Upper lobe of left lung (tissue), 6 donors: ENCODE data around the gene PROSER2. TPM values are rescaled to one million over a fixed set of nuclear protein-coding genes. Genes with fewer than 3 reads are reported as not detected.
A peak's percentile ranks its signal among the peaks of the same experiment; 100 is the strongest.

Experiments used
- ATAC-seq, 2 donors: fragments of 200-7000 bp; cut with Tn5 transposase; one replicate each; pipeline ENCODE4 v1.9.1; 2022; ENCODE audit warnings: mild to moderate bottlenecking in 2 of 2, moderate library complexity in 2 of 2; ENCODE audit not compliant: low FRiP score in 2 of 2
- DNase-seq, 2 donors: peaks; one replicate each; pipeline ENCODE4 v3.0.0-alpha.2; 2019 to 2020
- H3K27ac ChIP-seq, 4 donors: fragments of 200-600 bp; sonication (generic); one replicate each; pipeline ENCODE4 v1.5.1; 2016 to 2019
- H3K27me3 ChIP-seq, 4 donors: fragments of 200-600 bp; sonication (generic); one replicate each; pipeline ENCODE4 v1.5.1; 2017 to 2019
- H3K36me3 ChIP-seq, 4 donors: fragments of 200-600 bp; sonication (generic); one replicate each; pipeline ENCODE4 v1.5.1; 2016 to 2019
- H3K4me1 ChIP-seq, 4 donors: fragments of 200-600 bp; sonication (generic); one replicate each; pipeline ENCODE4 v1.5.1; 2018 to 2019
- H3K4me3 ChIP-seq, 4 donors: fragments of 200-600 bp; sonication (generic); one replicate each; pipeline ENCODE4 v1.5.1; 2017 to 2019; ENCODE audit warnings: mild to moderate bottlenecking in 2 of 4, moderate library complexity in 1 of 4
- H3K9me3 ChIP-seq, 4 donors: fragments of 200-600 bp; sonication (generic); one replicate each; pipeline ENCODE4 v1.5.1; 2018 to 2019
- EP300 ChIP-seq, 4 donors: sonication (generic); formaldehyde crosslinking; IDR thresholded peaks; one replicate each; pipeline ENCODE4 v1.5.1; 2017; ENCODE audit warnings: antibody characterized with exemption in 4 of 4, control low read depth in 2 of 4
- POLR2A ChIP-seq, 4 donors: fragments of 450-650 bp; IDR thresholded peaks; one replicate each; pipeline ENCODE4 v1.5.1; 2016 to 2017; ENCODE audit warnings: antibody characterized with exemption in 4 of 4, mild to moderate bottlenecking in 2 of 4
- POLR2AphosphoS5 ChIP-seq, 2 donors: sonication (generic); formaldehyde crosslinking; IDR thresholded peaks; one replicate each; pipeline ENCODE4 v1.5.1; 2017; ENCODE audit warnings: antibody characterized with exemption in 2 of 2
- WGBS, 2 donors: methylation state at CpG; one replicate each; pipeline ENCODE4 v1.1.5; 2017 to 2018; 5-methylcytosine and 5-hydroxymethylcytosine counted together
- total RNA-seq, 6 donors: library from RNA; depleted of rRNA in 4 of 6; stranded (reverse); fragments of >200 nt in 4 of 6; gene quantifications; one replicate each; pipeline versions ENCODE4 v1.1.0 to v1.2.1, GENCODE V29; 2016 to 2021
- TF ChIP-seq, protein P1 (sequence below), 6 experiments: fragments of 450-650 bp in 4 of 6; fragments of 200-600 bp in 2 of 6; sonication (generic) in 2 of 6; IDR thresholded peaks; one replicate each; pipeline ENCODE4 v1.5.1; 2016 to 2019; ENCODE audit warnings: antibody characterized with exemption in 6 of 6
- donor health status: DM: no; HTN: no; CAD: no; lungs with moderate emphysema.
- donor health status: DM: no; HTN: yes; CAD: no; lungs with severe emphysema.

PROSER2 gene
- total RNA-seq, 6 donors from 2014 or later: 19.8 to 64.5 (median 24.7) TPM

DNA sequence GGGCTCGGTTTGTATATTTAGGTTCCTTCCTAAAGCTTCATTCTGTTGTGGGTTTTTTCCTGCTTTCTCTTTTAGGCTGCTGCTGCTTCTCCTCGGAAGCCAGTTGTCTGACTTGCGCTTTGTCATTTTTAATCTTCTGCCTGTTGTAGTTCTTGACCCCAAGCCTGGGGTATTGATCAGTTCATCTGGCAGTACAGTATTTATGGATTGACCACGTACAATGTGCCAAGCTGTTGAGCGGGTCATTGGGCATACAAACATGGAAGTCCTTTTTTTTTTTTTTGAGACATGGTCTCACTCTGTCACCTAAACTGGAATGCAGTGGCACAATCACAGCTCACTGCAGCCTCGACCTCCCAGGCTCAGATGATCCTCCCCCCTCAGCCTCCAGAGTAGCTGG lies 4.3 kb downstream of the PROSER2 start:
- WGBS, 2 donors: 85% methylated on average over 6 of the region's 6 CpGs
- DNase-seq (no peak), ATAC-seq (no peak)
- no peaks in the 10 kb centered on the region for H3K9me3 ChIP-seq
- peaks cover 0 to 8% (median 0%) of the 10 kb centered on the region in 4 donors for H3K27me3 ChIP-seq
- H3K4me1 ChIP-seq: peaks cover 3 to 46% (median 23%) of the 10 kb centered on the region in 4 donors
- TF ChIP-seq POLR2A (IDR thresholded peaks at IDR 0.05) (no peak), EP300 (IDR thresholded peaks at IDR 0.05) (no peak), POLR2AphosphoS5 (IDR thresholded peaks at IDR 0.05) (no peak)
- TF ChIP-seq, protein P1, sequence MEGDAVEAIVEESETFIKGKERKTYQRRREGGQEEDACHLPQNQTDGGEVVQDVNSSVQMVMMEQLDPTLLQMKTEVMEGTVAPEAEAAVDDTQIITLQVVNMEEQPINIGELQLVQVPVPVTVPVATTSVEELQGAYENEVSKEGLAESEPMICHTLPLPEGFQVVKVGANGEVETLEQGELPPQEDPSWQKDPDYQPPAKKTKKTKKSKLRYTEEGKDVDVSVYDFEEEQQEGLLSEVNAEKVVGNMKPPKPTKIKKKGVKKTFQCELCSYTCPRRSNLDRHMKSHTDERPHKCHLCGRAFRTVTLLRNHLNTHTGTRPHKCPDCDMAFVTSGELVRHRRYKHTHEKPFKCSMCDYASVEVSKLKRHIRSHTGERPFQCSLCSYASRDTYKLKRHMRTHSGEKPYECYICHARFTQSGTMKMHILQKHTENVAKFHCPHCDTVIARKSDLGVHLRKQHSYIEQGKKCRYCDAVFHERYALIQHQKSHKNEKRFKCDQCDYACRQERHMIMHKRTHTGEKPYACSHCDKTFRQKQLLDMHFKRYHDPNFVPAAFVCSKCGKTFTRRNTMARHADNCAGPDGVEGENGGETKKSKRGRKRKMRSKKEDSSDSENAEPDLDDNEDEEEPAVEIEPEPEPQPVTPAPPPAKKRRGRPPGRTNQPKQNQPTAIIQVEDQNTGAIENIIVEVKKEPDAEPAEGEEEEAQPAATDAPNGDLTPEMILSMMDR (IDR thresholded peaks at IDR 0.05): no peak
- no peaks in the 10 kb centered on the region for H3K36me3 ChIP-seq
- no peak overlapping the region for H3K4me3 ChIP-seq
- no peak overlapping the region for H3K27ac ChIP-seq

DNA sequence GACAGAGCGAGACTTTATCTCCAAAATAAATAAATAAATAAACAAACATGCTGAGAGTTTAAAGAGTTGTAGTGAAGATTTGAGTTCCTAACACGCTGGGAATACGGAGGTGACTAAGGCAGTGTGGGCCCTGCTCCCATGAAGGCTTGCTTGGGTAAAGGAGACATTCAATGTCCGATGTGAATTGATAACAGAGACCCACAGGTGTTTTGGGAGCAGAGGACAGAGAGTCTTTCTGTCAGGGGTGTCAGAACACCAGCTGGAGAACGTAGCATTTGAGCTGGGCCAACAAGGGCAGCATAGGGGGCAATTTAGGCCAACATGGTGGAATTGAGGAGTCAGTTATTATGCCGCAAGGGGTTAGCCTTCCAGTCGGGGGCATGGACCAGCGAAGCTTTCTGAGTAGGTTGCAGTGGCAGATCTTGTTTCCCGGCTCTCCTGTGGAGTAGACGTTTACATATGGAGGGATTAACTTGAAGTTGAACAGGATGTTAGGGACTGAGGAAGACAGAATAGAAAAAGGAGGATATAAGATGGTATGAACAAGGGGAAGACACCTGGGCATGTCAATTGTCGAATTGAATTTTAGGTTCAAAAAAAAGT lies 5.6 kb downstream of the PROSER2 start:
- Histone ChIP-seq H3K9me3 (no peaks in the 10 kb centered on the region), H3K27ac (peak overlapping the region in 1 of 4 donors; percentile 14), H3K36me3 (no peaks in the 10 kb centered on the region), H3K27me3 (no peaks in the 10 kb centered on the region), H3K4me3 (no peak overlapping the region), H3K4me1 (peaks cover 3 to 42% (median 20%) of the 10 kb centered on the region in 4 donors)
- 76 to 86% methylated on average over 11 of the region's 11 CpGs for WGBS, 2 donors
- DNase-seq: no peak
- TF ChIP-seq, protein P1 (IDR thresholded peaks at IDR 0.05): no peak
- TF ChIP-seq POLR2AphosphoS5 (IDR thresholded peaks at IDR 0.05) (no peak), EP300 (IDR thresholded peaks at IDR 0.05) (no peak), POLR2A (IDR thresholded peaks at IDR 0.05) (no peak)
- no peak for ATAC-seq

DNA sequence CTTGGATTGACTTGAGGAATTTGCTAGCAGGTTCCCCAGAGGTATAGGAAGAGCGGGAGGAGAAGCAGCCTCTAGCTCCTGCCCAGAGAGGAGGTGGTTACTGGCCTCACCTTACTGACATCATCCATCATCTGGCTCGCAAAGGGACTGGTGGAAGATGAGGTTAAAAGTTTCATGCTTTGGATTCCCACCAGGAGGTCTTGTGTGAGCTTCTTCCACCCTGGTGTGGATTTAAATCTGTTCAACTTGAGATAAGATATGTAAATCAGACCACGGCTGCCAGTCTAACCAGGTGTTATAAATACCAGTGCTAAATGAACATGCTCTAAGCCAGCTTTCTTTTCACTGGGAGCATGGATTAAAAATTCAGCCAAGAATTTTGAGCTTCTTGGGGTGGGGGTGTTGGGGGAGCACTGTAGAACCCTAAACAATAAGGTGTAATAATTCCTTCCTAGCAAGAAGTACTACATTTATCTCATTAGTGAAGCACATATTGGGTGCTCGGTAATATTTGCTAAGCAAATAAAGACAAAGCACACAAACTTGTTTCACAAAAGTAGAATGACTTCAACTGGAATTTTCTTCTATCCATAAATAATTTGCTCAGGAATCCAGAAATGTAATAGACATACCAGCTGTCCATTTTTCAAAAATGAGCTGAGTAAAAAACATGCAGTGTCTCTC lies 7.8 kb downstream of the PROSER2 start:
- peak; percentile 20 to 47 for ATAC-seq
- whole genome bisulfite sequencing, 2 donors: 61 to 65% methylated on average over 4 of the region's 4 CpGs
- no peak for DNase-seq

DNA sequence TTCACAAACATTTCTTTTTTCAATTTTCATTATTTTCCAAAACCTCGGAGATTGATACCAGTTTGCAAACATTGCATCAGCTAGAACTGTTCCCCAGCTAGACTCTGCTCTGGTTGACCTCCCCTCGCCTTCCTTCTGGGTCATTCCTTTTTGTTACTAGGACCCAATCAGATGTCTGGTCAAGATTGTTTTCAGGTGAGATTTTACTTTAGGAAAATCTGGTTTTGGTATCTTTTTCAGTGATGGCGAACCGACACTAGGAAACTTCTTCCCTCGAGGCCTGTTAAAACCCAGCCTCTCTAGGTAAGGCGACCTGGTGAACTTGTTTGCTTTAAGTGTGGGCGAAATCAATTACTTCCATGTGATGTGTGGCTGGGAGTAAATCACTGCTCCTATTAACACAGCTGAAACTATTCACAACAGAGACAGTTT lies 8.4 kb downstream of the PROSER2 start:
- DNase-seq (no peak), ATAC-seq (no peak)
- Histone ChIP-seq H3K36me3 (no peaks in the 10 kb centered on the region), H3K4me3 (no peak overlapping the region), H3K27ac (peak overlapping the region; percentile 46 to 59 (median 56)), H3K27me3 (no peaks in the 10 kb centered on the region), H3K4me1 (peaks cover 3 to 25% (median 9%) of the 10 kb centered on the region in 4 donors), H3K9me3 (no peaks in the 10 kb centered on the region)
- TF ChIP-seq EP300 (IDR thresholded peaks at IDR 0.05) (no peak), POLR2AphosphoS5 (IDR thresholded peaks at IDR 0.05) (no peak), POLR2A (IDR thresholded peaks at IDR 0.05) (no peak)
- TF ChIP-seq, protein P1 (IDR thresholded peaks at IDR 0.05): no peak
- 57 to 73% methylated on average over 7 of the region's 7 CpGs for WGBS, 2 donors

More for the DNA sequence above, 7.8 kb downstream of the PROSER2 start:
- TF ChIP-seq POLR2AphosphoS5 (IDR thresholded peaks at IDR 0.05): no peak
- no peak for TF ChIP-seq POLR2A (IDR thresholded peaks at IDR 0.05)
- no peak for TF ChIP-seq EP300 (IDR thresholded peaks at IDR 0.05)
- TF ChIP-seq, protein P1 (IDR thresholded peaks at IDR 0.05): no peak
- Histone ChIP-seq H3K36me3 (no peaks in the 10 kb centered on the region), H3K27me3 (no peaks in the 10 kb centered on the region), H3K4me3 (no peak overlapping the region), H3K27ac (peak overlapping the region; percentile 46 to 59 (median 56)), H3K4me1 (peaks cover 3 to 25% (median 11%) of the 10 kb centered on the region in 4 donors), H3K9me3 (no peaks in the 10 kb centered on the region)
